GM12875 (cell line): ENCODE measurements around the gene TNFAIP8L3.

Experiments used
- H3K4me3 ChIP-seq: one replicate; pipeline ENCODE4 v1.5.1; 2011; ENCODE audit warnings: low read depth, low read length, control low read depth
- TF ChIP-seq, protein P1 (sequence below): IDR thresholded peaks from 2 replicates; pipeline ENCODE4 v1.5.1; 2011; ENCODE audit warnings: low read depth, mild to moderate bottlenecking, control low read depth, inconsistent platforms, low read length, moderate library complexity, borderline replicate concordance; ENCODE audit not compliant: insufficient read depth

Gene TNFAIP8L3

DNA sequence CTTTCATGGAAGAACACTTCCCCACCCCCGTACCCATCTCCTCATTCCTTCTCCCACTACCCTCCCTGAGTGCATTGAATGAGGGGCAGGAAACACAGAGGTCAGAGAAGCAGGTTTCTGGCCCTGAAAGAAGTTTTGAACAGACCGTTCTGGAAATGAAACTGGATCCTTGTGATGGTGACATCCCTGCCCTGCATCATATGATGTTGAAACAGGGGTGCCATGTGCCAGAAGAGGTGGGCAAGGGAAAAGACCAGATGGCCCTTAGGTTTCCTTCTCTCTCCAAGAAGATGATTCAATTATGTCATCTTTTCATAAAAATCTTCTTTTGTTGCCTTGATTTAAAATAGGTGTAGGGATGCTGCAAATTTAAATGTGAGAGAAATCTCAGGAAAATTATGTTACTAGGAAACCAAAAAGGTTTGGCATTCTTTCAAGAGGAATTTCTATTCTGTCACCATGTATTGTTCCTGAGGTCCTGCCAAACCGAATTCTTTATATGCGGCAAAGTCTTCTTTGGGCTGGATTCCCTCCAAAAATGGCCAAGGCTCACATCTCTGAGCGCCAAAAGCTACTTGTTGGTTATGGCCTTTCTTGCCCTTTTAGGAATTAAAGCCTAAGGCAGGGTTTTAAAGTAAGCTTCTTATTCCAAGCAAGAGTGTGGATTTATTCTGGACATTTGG, 19.9 kb upstream of the TNFAIP8L3 start:
- H3K4me3 ChIP-seq, result no peak overlapping the region
- TF ChIP-seq, protein P1, sequence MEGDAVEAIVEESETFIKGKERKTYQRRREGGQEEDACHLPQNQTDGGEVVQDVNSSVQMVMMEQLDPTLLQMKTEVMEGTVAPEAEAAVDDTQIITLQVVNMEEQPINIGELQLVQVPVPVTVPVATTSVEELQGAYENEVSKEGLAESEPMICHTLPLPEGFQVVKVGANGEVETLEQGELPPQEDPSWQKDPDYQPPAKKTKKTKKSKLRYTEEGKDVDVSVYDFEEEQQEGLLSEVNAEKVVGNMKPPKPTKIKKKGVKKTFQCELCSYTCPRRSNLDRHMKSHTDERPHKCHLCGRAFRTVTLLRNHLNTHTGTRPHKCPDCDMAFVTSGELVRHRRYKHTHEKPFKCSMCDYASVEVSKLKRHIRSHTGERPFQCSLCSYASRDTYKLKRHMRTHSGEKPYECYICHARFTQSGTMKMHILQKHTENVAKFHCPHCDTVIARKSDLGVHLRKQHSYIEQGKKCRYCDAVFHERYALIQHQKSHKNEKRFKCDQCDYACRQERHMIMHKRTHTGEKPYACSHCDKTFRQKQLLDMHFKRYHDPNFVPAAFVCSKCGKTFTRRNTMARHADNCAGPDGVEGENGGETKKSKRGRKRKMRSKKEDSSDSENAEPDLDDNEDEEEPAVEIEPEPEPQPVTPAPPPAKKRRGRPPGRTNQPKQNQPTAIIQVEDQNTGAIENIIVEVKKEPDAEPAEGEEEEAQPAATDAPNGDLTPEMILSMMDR, result no peak

DNA sequence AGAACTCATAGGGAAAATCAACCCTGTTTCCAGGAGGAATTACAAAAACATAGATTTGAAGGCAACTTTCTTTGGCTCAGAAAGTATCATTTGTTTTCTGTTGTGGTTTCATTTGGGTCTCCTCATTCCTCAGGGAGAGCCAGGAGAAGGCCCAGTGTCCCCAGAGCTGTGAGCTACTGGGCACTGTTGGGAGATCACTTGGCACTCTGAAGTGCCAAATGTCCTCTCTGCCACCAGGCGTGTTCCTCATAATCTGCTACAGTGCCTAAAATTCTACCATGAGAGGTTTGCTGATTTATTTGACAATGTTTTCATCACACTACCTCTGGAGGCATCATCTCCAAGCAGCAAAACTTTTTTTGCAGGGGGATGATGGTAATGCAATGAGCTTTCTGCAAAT, 17.4 kb upstream of the TNFAIP8L3 start:
- TF ChIP-seq, protein P1, result no peak

DNA sequence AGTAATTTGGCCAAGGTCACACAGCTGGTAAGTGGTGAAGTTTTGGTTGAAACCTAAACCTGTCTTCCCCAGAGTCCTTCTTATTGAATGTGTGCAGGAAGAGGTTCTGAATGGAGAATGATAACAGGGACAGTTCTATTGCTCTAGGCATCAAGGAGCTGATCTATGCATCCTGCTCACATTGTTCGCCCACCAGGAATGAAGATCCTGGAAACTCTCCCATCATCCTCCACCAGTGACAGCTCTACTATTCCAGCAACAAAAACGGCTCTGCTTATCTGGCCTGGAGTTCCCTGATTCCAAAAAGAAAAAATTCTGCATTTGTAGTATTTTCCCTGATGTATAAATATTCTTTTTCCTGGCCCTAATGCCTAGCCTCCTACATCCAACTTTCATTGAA, 16.4 kb upstream of the TNFAIP8L3 start:
- H3K4me3 ChIP-seq, result no peak overlapping the region
- TF ChIP-seq, protein P1, result no peak

More for the DNA sequence above, 17.4 kb upstream of the TNFAIP8L3 start:
- no peak overlapping the region for H3K4me3 ChIP-seq

DNA sequence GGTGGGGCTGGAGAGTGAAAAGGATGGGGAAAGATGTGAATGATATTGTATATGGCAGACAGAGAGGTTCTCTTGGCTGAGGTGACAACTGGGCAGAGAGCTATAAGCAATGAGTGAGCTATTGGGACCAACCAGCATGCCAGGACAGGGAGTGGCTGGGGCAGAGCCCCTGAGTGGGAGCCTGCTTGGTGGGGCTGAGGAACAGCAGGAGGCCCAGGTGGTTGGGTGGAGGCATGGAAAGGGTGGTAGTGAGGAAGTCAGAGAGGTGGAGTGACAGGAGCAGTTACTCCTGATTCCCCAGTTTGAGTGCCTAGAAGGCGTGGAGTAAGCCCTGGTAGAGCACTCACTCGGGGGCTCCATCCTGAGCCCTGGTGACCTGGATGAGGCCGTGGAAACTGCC, 15.5 kb upstream of the TNFAIP8L3 start:
- TF ChIP-seq, protein P1, result no peak
- no peak overlapping the region for H3K4me3 ChIP-seq

DNA sequence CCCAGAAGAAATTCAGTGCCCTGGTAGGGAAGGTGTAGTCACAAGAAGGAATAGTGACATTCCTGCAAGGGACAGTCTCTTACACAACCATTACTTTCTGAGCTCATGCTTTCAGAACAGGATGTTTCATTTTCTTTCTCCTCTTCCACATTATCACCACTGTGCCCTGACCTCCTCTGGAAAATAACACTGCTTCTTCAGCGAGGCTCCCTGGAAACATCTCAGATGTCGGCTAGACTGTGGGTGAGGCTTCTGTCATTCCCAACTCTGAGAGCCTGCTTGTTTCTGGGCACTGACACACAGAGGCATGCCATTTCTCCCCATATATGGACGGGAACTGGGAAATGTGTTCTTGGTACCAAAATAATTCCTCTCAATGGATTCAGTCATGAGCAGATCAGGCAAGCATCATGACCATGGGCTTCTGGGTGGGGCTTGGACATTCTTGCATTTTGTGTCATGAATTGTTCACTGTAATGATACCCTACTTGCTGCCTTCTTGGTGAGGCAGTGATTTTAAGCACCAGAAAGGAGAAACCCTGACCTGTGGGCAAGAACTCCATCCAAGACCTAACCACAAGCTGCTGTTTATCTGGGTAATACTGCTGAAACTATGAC, 14.3 kb upstream of the TNFAIP8L3 start:
- TF ChIP-seq, protein P1, result no peak
- no peak overlapping the region for H3K4me3 ChIP-seq

DNA sequence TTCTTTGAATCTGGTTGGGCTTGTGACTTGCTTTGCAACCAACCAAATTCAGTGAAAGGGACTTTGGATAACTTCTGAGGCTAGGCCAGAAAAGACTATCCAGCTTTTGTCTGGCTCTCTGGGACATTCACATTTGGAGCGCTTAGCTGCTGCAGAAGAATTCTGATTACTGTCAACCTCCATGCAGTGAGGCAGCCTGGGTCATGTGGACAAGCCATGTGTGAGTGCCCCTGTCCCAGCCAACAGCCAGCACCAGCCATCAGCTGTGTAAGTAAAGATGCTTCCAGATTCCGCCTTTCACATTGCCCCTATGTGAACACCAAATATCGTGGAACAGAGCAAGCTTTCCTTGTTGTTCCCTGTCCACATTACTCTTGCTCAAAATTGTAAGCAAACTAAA, 12.9 kb upstream of the TNFAIP8L3 start:
- TF ChIP-seq, protein P1, result no peak
- H3K4me3 ChIP-seq, result no peak overlapping the region

DNA sequence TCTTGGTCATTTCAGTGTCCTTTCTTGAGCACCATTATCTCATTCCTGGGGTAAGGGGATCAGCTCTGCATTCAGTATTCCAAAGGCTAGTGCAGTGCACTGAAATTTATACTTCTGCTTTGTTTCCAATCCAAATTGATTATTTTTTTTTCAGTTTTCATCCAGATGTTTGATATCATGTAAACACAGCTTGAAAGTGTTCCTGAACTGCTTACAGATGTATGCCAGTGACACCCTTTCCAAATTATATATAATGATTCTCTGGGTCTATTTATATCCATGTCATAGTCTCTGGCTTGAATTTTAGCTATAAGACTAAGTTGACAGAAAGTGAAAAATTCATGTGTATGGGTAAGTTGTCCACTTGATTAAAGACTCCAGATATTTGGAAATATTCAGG, 11.8 kb upstream of the TNFAIP8L3 start:
- TF ChIP-seq, protein P1, result no peak
- no peak overlapping the region for H3K4me3 ChIP-seq
